Neural cell (in vitro differentiated cells): ENCODE data around the gene ARL15.

Experiments
- EP300 ChIP-seq: fragments of 450-650 bp; conservative IDR thresholded peaks from 2 replicates; pipeline ENCODE4 v1.6.1; 2014; ENCODE audit warnings: antibody characterized with exemption, mild to moderate bottlenecking, moderate library complexity; ENCODE audit not compliant: poor library complexity, severe bottlenecking
- EZH2 ChIP-seq: fragments of 200-600, 300-800 bp; shearing (Covaris generic), sonication (generic); IDR thresholded peaks from 2 replicates; pipeline ENCODE4 v1.6.1; 2014; ENCODE audit warnings: antibody characterized with exemption, low read length, borderline replicate concordance, mild to moderate bottlenecking; ENCODE audit not compliant: insufficient read depth, poor library complexity, severe bottlenecking

DNA sequence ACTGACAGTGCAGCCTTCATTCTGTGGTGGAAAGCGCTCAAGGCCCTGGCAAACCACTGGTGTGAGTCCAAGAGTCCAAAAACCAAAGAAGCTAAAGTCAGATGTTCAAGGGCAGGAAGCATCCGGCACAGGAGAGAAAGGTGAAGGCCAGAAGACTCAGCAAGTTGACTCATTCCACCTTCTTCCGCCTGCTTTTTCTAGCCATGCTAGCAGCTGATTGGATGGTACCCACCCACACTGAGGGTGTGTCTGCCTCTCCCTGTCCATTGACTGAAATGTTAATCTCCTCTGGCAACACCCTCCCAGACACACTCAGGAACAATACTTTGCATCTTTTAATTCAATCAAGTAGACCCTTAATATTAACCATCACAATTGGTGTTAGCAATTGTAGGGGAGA lies 453.9 kb downstream of the ARL15 start:
- TF ChIP-seq EZH2 (no peak), EP300 (no peak)
